SK-N-SH (cell line): ENCODE data around the gene NOX4.

Source experiments
- ELF1 ChIP-seq: IDR thresholded peaks from 2 replicates; pipeline ENCODE4 v1.4.0; 2012
- RAD21 ChIP-seq: IDR thresholded peaks from 2 replicates; pipeline ENCODE4 v1.6.1; 2012; ENCODE audit warnings: mild to moderate bottlenecking, low read length

DNA sequence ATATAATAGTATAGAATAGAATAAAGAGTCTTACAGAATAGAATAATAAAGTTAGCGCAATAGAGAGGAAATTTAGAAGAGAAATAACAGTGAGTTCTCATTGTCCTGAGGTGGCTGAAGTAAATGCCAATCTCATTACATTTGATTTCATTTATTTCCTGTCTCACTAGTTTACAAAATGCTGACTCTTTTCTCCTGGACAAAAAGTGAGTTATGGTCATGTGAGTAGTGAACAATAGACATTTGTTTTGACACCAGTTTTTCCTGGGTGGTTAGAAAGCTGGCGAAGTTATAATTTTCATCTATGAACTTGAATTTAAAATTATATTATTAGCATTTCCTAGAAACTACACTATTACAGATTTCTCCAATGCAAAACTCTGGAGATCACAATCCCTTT is 169.8 kb downstream of the NOX4 start:
- TF ChIP-seq ELF1 = no peak
- no peak for TF ChIP-seq RAD21
